RKO (cell line): ENCODE results near the gene PIK3CB.
"Not testable (repeated sequence)": the region's sequence is repeated elsewhere in the genome, so short reads cannot be mapped to it uniquely, and the experiment has no call there.

Experiments used
- DNase-seq: peaks from one replicate; pipeline ENCODE4 v3.0.0-alpha.2; 2016; ENCODE audit warnings: low spot score

PIK3CB gene

GRCh38 chr3:138846824-138847223 is 12.1 kb upstream of the PIK3CB start:
- DNase-seq: not testable (repeated sequence)

- DNase-seq: no peak
Observed at GRCh38 chr3:138846262-138846791, 11.6 kb upstream of the PIK3CB start.

GRCh38 chr3:138845771-138846173 is 11.0 kb upstream of the PIK3CB start:
- no peak for DNase-seq

GRCh38 chr3:138845181-138845601 is 10.5 kb upstream of the PIK3CB start:
- DNase-seq: no peak

GRCh38 chr3:138842483-138843188 is 7.9 kb upstream of the PIK3CB start:
- no peak for DNase-seq

GRCh38 chr3:138838385-138838784 is 3.7 kb upstream of the PIK3CB start:
- not testable (repeated sequence) for DNase-seq

GRCh38 chr3:138835846-138836245 is 1.1 kb upstream of the PIK3CB start:
- not testable (repeated sequence) for DNase-seq

- no peak for DNase-seq
Observed at GRCh38 chr3:138835397-138835757, 649 bp upstream of the PIK3CB start.

- peak; percentile 47 for DNase-seq
Observed at GRCh38 chr3:138833899-138834595, 681 bp downstream of the PIK3CB start.

GRCh38 chr3:138832473-138833057 is 2.2 kb downstream of the PIK3CB start:
- not testable (repeated sequence) for DNase-seq

- DNase-seq: no peak
Observed at GRCh38 chr3:138829886-138830510, 4.7 kb downstream of the PIK3CB start.

GRCh38 chr3:138829097-138829496 is 5.6 kb downstream of the PIK3CB start:
- no peak for DNase-seq

GRCh38 chr3:138827222-138827621 is 7.5 kb downstream of the PIK3CB start:
- no peak for DNase-seq

- no peak for DNase-seq
Observed at GRCh38 chr3:138825336-138825735, 9.4 kb downstream of the PIK3CB start.

GRCh38 chr3:138824114-138824506 is 10.6 kb downstream of the PIK3CB start:
- DNase-seq: no peak

- not testable (repeated sequence) for DNase-seq
Observed at GRCh38 chr3:138820379-138820778, 14.3 kb downstream of the PIK3CB start.

- DNase-seq: no peak
Observed at GRCh38 chr3:138818185-138818860, 16.4 kb downstream of the PIK3CB start.

GRCh38 chr3:138817695-138818094 is 17.0 kb downstream of the PIK3CB start:
- DNase-seq: no peak

GRCh38 chr3:138812806-138813205 is 21.9 kb downstream of the PIK3CB start:
- no peak for DNase-seq

- no peak for DNase-seq
Observed at GRCh38 chr3:138809500-138810256, 25.1 kb downstream of the PIK3CB start.

- no peak for DNase-seq
Observed at GRCh38 chr3:138806376-138807080, 28.2 kb downstream of the PIK3CB start.
